ENCODE results near the gene ACACB. TPM values are rescaled to one million over a fixed set of nuclear protein-coding genes. Genes with fewer than 3 reads are reported as not detected.

ACACB gene
- total RNA-seq, 4 donors from 2014 or later = 5.9 to 48.4 (median 27.3) TPM

DNA sequence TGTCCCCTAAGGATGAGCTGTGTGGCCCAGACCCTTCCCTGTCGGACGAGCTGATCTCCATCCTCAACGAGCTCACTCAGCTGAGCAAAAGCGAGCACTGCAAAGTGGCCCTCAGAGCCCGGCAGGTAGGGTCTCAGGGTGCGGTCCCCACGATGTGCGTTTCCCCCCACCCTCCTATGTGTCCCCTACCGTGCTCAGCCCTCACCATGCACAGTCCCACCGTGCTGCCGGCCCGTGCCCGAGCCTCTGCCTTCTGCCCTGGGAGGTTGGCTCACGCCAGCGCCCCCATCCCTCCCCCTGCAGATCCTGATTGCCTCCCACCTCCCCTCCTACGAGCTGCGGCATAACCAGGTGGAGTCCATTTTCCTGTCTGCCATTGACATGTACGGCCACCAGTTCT is 106.1 kb downstream of the ACACB start:
- Histone ChIP-seq H3K4me3 (no peak overlapping the region), H3K27ac (no peak overlapping the region), H3K27me3 (no peaks in the 10 kb centered on the region), H3K9me3 (no peaks in the 10 kb centered on the region), H3K4me1 (no peaks in the 10 kb centered on the region), H3K36me3 (peaks cover 0 to 98% (median 19%) of the 10 kb centered on the region in 3 donors)
- TF ChIP-seq, protein P1, sequence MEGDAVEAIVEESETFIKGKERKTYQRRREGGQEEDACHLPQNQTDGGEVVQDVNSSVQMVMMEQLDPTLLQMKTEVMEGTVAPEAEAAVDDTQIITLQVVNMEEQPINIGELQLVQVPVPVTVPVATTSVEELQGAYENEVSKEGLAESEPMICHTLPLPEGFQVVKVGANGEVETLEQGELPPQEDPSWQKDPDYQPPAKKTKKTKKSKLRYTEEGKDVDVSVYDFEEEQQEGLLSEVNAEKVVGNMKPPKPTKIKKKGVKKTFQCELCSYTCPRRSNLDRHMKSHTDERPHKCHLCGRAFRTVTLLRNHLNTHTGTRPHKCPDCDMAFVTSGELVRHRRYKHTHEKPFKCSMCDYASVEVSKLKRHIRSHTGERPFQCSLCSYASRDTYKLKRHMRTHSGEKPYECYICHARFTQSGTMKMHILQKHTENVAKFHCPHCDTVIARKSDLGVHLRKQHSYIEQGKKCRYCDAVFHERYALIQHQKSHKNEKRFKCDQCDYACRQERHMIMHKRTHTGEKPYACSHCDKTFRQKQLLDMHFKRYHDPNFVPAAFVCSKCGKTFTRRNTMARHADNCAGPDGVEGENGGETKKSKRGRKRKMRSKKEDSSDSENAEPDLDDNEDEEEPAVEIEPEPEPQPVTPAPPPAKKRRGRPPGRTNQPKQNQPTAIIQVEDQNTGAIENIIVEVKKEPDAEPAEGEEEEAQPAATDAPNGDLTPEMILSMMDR (IDR thresholded peaks at IDR 0.05) = no peak
- no peak for TF ChIP-seq POLR2A (IDR thresholded peaks at IDR 0.05)
- WGBS, 2 donors = 94 to 96% methylated on average over 5 to 13 of the region's 18 CpGs
- DNase-seq = no peak
- intact Hi-C loops (cut with DNase I) = no loop called here

DNA sequence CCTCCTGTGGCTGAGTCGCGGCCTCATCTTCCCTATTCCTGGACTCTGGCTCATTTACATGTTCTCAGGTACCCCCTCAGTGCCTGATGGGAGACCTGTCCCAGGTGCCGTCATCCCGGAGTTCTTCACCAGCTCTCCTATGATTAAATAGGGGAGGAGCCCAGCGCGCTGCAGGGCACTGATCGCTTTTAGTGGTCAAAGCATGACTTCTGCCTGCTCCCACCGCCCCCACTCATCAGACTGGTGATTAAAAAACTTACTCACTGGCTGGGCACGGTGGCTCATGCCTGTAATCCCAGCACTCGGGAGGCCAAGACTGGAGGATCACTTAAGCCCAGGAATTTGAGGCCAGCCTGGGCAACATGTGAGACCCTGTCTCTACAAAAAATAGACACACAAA is 106.8 kb downstream of the ACACB start:
- Histone ChIP-seq H3K27ac (no peak overlapping the region), H3K27me3 (no peaks in the 10 kb centered on the region), H3K9me3 (no peaks in the 10 kb centered on the region), H3K4me3 (no peak overlapping the region), H3K4me1 (no peaks in the 10 kb centered on the region), H3K36me3 (peaks cover 0 to 98% (median 19%) of the 10 kb centered on the region in 3 donors)
- intact Hi-C loops (cut with DNase I) = no loop called here
- 87 to 91% methylated on average over 5 to 9 of the region's 10 CpGs for WGBS, 2 donors
- TF ChIP-seq, protein P1 (IDR thresholded peaks at IDR 0.05) = no peak
- TF ChIP-seq POLR2A (IDR thresholded peaks at IDR 0.05) = no peak
- DNase-seq = no peak

DNA sequence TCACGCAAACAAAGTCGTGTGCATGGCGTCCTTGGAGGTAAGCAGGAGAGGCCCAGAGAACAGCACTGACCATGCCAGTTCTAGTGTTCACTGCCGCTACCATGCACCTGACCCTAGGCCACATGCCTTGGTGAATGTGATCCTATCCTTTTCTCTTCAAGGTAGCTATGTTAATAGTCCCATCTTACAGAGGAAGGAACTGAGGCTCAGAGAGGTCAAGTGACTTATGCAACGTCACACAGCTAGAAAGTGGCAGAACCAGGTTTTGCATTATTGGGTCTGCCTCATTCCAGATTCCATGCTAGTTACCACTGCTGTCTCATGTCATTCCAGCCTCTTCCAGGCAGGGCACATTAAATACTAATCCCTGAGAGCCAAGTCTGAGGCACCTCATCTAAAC is 107.5 kb downstream of the ACACB start:
- no peaks in the 10 kb centered on the region for H3K4me1 ChIP-seq
- TF ChIP-seq, protein P1 (IDR thresholded peaks at IDR 0.05) = no peak
- no peak for TF ChIP-seq POLR2A (IDR thresholded peaks at IDR 0.05)
- H3K27ac ChIP-seq = no peak overlapping the region
- H3K4me3 ChIP-seq = no peak overlapping the region
- 94% methylated on average over 5 of the region's 5 CpGs for WGBS, 2 donors
- intact Hi-C loops (cut with DNase I) = no loop called here
- no peak for DNase-seq
- no peaks in the 10 kb centered on the region for H3K9me3 ChIP-seq
- H3K36me3 ChIP-seq = peaks cover 0 to 98% (median 19%) of the 10 kb centered on the region in 3 donors
- H3K27me3 ChIP-seq = no peaks in the 10 kb centered on the region

DNA sequence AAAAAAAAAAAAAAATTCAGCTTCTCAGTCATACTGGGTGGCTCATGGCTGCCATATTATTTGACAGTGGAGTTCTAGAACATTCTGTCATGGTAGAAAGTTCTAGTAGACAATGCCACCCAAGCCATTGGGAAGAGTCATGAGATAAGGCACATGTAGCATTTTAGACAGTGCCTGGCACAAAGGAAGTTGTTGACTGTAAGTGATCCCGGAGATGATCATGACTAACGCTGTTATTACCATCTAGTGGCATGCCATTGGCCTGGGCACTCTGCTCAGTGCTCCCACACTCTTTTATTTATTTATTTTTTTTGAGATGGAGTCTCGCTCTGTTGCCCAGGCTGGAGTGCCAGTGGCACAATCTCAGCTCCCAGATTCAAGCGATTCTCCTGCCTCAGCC is 112.3 kb downstream of the ACACB start:
- intact Hi-C loops (cut with DNase I) = no loop called here
- WGBS, 2 donors = 93 to 95% methylated on average over 3 to 4 of the region's 4 CpGs

DNA sequence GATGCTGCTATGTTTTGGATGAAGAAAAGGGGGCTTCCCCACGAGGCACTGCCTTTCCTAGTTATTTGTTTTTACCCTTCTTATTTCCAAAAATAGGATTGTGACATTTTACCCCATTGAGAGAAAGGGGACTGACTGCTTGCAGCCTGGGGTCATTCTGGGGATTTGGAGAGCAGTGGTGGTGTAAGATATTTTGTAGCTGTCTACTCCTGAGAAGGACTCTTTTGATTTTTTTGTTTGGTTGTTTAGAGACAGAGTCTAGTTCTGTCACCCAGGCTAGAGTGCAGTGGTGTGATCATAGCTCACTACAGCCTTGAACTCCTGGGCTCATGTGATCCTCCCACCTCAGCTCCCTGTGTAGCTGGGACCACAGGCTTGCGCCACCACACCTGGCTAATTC is 113.8 kb downstream of the ACACB start:
- Histone ChIP-seq H3K27ac (no peak overlapping the region), H3K4me1 (no peaks in the 10 kb centered on the region), H3K4me3 (no peak overlapping the region), H3K9me3 (no peaks in the 10 kb centered on the region), H3K36me3 (peaks cover 0 to 100% (median 5%) of the 10 kb centered on the region in 3 donors), H3K27me3 (no peaks in the 10 kb centered on the region)
- no peak for DNase-seq
- TF ChIP-seq POLR2A (IDR thresholded peaks at IDR 0.05) = no peak
- TF ChIP-seq, protein P1 (IDR thresholded peaks at IDR 0.05) = no peak
- intact Hi-C loops (cut with DNase I) = no loop called here
- 69 to 80% methylated on average over 2 of the region's 2 CpGs for WGBS, 2 donors

More for the DNA sequence above, 112.3 kb downstream of the ACACB start:
- Histone ChIP-seq H3K27me3 (no peaks in the 10 kb centered on the region), H3K27ac (no peak overlapping the region), H3K9me3 (no peaks in the 10 kb centered on the region), H3K36me3 (peaks cover 0 to 100% (median 5%) of the 10 kb centered on the region in 3 donors), H3K4me1 (no peaks in the 10 kb centered on the region), H3K4me3 (no peak overlapping the region)
- no peak for DNase-seq
- TF ChIP-seq, protein P1 (IDR thresholded peaks at IDR 0.05) = no peak
- TF ChIP-seq POLR2A (IDR thresholded peaks at IDR 0.05) = no peak

Data from esophagus squamous epithelium (tissue), 5 donors.